Measurements from ENCODE around the gene PTGER3. TPM values are rescaled to one million over a fixed set of nuclear protein-coding genes. Genes with fewer than 3 reads are reported as not detected.

Gene PTGER3
- total RNA-seq, 1 experiment from 2014 or later, result 0.08 TPM

- in situ Hi-C loops (cut with HindIII; ENCODE audit: low pct_unique_long_range_greater_than_20kb, low sequenced_read_pairs) (no loop called here), intact Hi-C loops (cut with micrococcal nuclease; ENCODE audit: unreplicated experiment) (no loop called here)
- Histone ChIP-seq H3K4me3 (ENCODE audit: low read depth in 2 of 2, low read length in 2 of 2) (no peak overlapping the region), H3K27ac (ENCODE audit: low read length) (no peak overlapping the region), H3K9me3 (ENCODE audit: control insufficient read depth, insufficient read depth, low read depth, low read length) (no peaks in the 10 kb centered on the region), H3K4me1 (ENCODE audit: control insufficient read depth, insufficient read depth, low read length) (no peaks in the 10 kb centered on the region), H3K36me3 (ENCODE audit: control insufficient read depth, insufficient read depth, low read length) (no peaks in the 10 kb centered on the region), H3K27me3 (ENCODE audit: control insufficient read depth, insufficient read depth, low read length) (peaks cover 2% of the 10 kb centered on the region; the same call in 1 of the 2 replicates)
- POLR2A ChIA-PET, result no interaction called here
- ATAC-seq, result no peak
- TF ChIP-seq CTCF (IDR thresholded peaks at IDR 0.05), result no peak
- no peak for TF ChIP-seq POLR2AphosphoS5 (IDR thresholded peaks at IDR 0.05; ENCODE audit: low read depth, low read length)
- TF ChIP-seq REST (IDR thresholded peaks at IDR 0.05; ENCODE audit: insufficient read depth in 1 of 2, low read depth in 2 of 2, low read length in 1 of 2), result no peak
- TF ChIP-seq SIN3A (IDR thresholded peaks at IDR 0.05; ENCODE audit: borderline replicate concordance, insufficient read depth, low read depth, low read length), result no peak
- no peak for TF ChIP-seq TCF7L2 (IDR thresholded peaks at IDR 0.05; ENCODE audit: low read depth, low read length)
- DNase-seq (ENCODE audit: low read depth, low spot score), result no peak
- CTCF ChIA-PET, result no interaction called here
- no TSS peak for BruUV-seq (replicated peaks)
These were observed 5.8 kb downstream of the PTGER3 start for GRCh38 chr1:71041806-71042205.

- Histone ChIP-seq H3K4me3 (ENCODE audit: low read depth in 2 of 2, low read length in 2 of 2) (no peak overlapping the region), H3K4me1 (ENCODE audit: control insufficient read depth, insufficient read depth, low read length) (no peaks in the 10 kb centered on the region), H3K27ac (ENCODE audit: low read length) (no peak overlapping the region), H3K27me3 (ENCODE audit: control insufficient read depth, insufficient read depth, low read length) (peaks cover 2% of the 10 kb centered on the region; the same call in 1 of the 2 replicates), H3K36me3 (ENCODE audit: control insufficient read depth, insufficient read depth, low read length) (no peaks in the 10 kb centered on the region), H3K9me3 (ENCODE audit: control insufficient read depth, insufficient read depth, low read depth, low read length) (no peaks in the 10 kb centered on the region)
- no peak for TF ChIP-seq TCF7L2 (IDR thresholded peaks at IDR 0.05; ENCODE audit: low read depth, low read length)
- no peak for TF ChIP-seq POLR2AphosphoS5 (IDR thresholded peaks at IDR 0.05; ENCODE audit: low read depth, low read length)
- no peak for TF ChIP-seq CTCF (IDR thresholded peaks at IDR 0.05)
- TF ChIP-seq SIN3A (IDR thresholded peaks at IDR 0.05; ENCODE audit: borderline replicate concordance, insufficient read depth, low read depth, low read length), result no peak
- TF ChIP-seq REST (IDR thresholded peaks at IDR 0.05; ENCODE audit: insufficient read depth in 1 of 2, low read depth in 2 of 2, low read length in 1 of 2), result no peak
- in situ Hi-C loops (cut with HindIII; ENCODE audit: low pct_unique_long_range_greater_than_20kb, low sequenced_read_pairs), result no loop called here
- POLR2A ChIA-PET, result interaction anchor here (0.7 kb wide), 1 partner anchor 1121 kb away, joined by 8 read pairs; no protein-coding TSS in a partner anchor
- intact Hi-C loops (cut with micrococcal nuclease; ENCODE audit: unreplicated experiment), result no loop called here
- no TSS peak for BruUV-seq (replicated peaks)
- CTCF ChIA-PET, result no interaction called here
- no peak for ATAC-seq
- no peak for DNase-seq (ENCODE audit: low read depth, low spot score)
These were observed 7.9 kb downstream of the PTGER3 start for GRCh38 chr1:71039661-71040262.

All from Panc1 (cell line).